Osteoblast (primary cell): ENCODE measurements around the gene DNHD1. TPM values are rescaled to one million over a fixed set of nuclear protein-coding genes. Genes with fewer than 3 reads are reported as not detected.

ENCODE experiments used
- DNase-seq: peaks from one replicate; pipeline ENCODE4 v3.0.0; 2011; ENCODE audit warnings: low spot score, mixed read lengths; ENCODE audit not compliant: insufficient read length; ENCODE audit errors: missing footprints
- H2AFZ ChIP-seq: 2 replicates; pipeline ENCODE4 v1.6.0; 2011; ENCODE audit warnings: mild to moderate bottlenecking, low read length
- H3K27ac ChIP-seq: 2 replicates; pipeline ENCODE4 v1.5.1; 2011; ENCODE audit warnings: mild to moderate bottlenecking, low read depth, low read length, moderate library complexity
- H3K27me3 ChIP-seq: 2 replicates; pipeline ENCODE4 v1.6.0; 2012; ENCODE audit warnings: mild to moderate bottlenecking, control low read depth, inconsistent platforms, low read length, moderate library complexity; ENCODE audit not compliant: insufficient read depth
- H3K36me3 ChIP-seq: 2 replicates; pipeline ENCODE4 v1.5.1; 2011; ENCODE audit warnings: mild to moderate bottlenecking, low read length, control low read depth, moderate library complexity; ENCODE audit not compliant: insufficient read depth
- H3K4me1 ChIP-seq: 2 replicates; pipeline ENCODE4 v1.5.1; 2011; ENCODE audit warnings: mild to moderate bottlenecking, low read length, control low read depth, moderate library complexity; ENCODE audit not compliant: insufficient read depth
- H3K4me2 ChIP-seq: 2 replicates; pipeline ENCODE4 v1.6.0; 2011; ENCODE audit warnings: mild to moderate bottlenecking, low read length; ENCODE audit not compliant: insufficient read depth
- H3K4me3 ChIP-seq: fragments of 200-600 bp; sonication (generic); 3 replicates; pipeline ENCODE4 v1.5.1; 2012; ENCODE audit warnings: mild to moderate bottlenecking, low read length, inconsistent platforms; ENCODE audit not compliant: insufficient read depth
- H3K79me2 ChIP-seq: 2 replicates; pipeline ENCODE4 v1.6.0; 2012; ENCODE audit warnings: mild to moderate bottlenecking, low read length, control low read depth, inconsistent platforms; ENCODE audit not compliant: insufficient read depth
- H3K9me3 ChIP-seq: 2 replicates; pipeline ENCODE4 v1.5.1; 2011; ENCODE audit warnings: low read depth, low read length, control low read depth
- H4K20me1 ChIP-seq: 2 replicates; pipeline ENCODE4 v1.6.0; 2012; ENCODE audit warnings: mild to moderate bottlenecking, low read length, control low read depth; ENCODE audit not compliant: insufficient read depth
- CTCF ChIP-seq: IDR thresholded peaks from 2 replicates; pipeline ENCODE4 v1.5.1; 2011; ENCODE audit warnings: mild to moderate bottlenecking, low read depth, low read length, moderate library complexity; ENCODE audit errors: extremely low read depth
- total RNA-seq: library from RNA; depleted of rRNA; stranded (reverse); fragments of >200 nt; gene quantifications from 2 replicates; pipeline ENCODE4 v1.2.3, GENCODE V29; 2012

DNHD1 gene
- total RNA-seq, 1 donor: 9.0 TPM

- Histone ChIP-seq H3K4me3 (no peak overlapping the region), H3K9me3 (no peaks in the 10 kb centered on the region), H3K4me2 (no peak overlapping the region), H3K27me3 (no peaks in the 10 kb centered on the region), H3K4me1 (peaks cover 14% of the 10 kb centered on the region), H2AFZ (no peak overlapping the region), H3K36me3 (peaks cover 52% of the 10 kb centered on the region), H4K20me1 (peaks cover 16% of the 10 kb centered on the region), H3K27ac (no peak overlapping the region), H3K79me2 (peaks cover 50% of the 10 kb centered on the region)
- no peak for DNase-seq
- TF ChIP-seq CTCF: no peak
These were observed 11.4 kb upstream of the DNHD1 start for GRCh38 chr11:6485661-6486060.

GRCh38 chr11:6486256-6486655 is 10.8 kb upstream of the DNHD1 start:
- no peak for DNase-seq
- Histone ChIP-seq H3K27me3 (no peaks in the 10 kb centered on the region), H4K20me1 (peaks cover 16% of the 10 kb centered on the region), H2AFZ (no peak overlapping the region), H3K4me2 (no peak overlapping the region), H3K9me3 (no peaks in the 10 kb centered on the region), H3K79me2 (peaks cover 45% of the 10 kb centered on the region), H3K27ac (no peak overlapping the region), H3K36me3 (peaks cover 52% of the 10 kb centered on the region), H3K4me3 (no peak overlapping the region), H3K4me1 (peaks cover 12% of the 10 kb centered on the region)
- no peak for TF ChIP-seq CTCF

GRCh38 chr11:6486938-6487337 is 10.1 kb upstream of the DNHD1 start:
- H3K9me3 ChIP-seq: no peaks in the 10 kb centered on the region
- H3K36me3 ChIP-seq: peaks cover 55% of the 10 kb centered on the region
- H2AFZ ChIP-seq: no peak overlapping the region
- H3K4me3 ChIP-seq: no peak overlapping the region
- no peak for DNase-seq
- H3K27me3 ChIP-seq: no peaks in the 10 kb centered on the region
- H3K27ac ChIP-seq: no peak overlapping the region
- peaks cover 12% of the 10 kb centered on the region for H4K20me1 ChIP-seq
- TF ChIP-seq CTCF: no peak
- no peak overlapping the region for H3K4me2 ChIP-seq
- peaks cover 39% of the 10 kb centered on the region for H3K79me2 ChIP-seq
- H3K4me1 ChIP-seq: peaks cover 9% of the 10 kb centered on the region

GRCh38 chr11:6488342-6488741 is 8.7 kb upstream of the DNHD1 start:
- no peaks in the 10 kb centered on the region for H3K4me1 ChIP-seq
- no peak overlapping the region for H3K27ac ChIP-seq
- peaks cover 3% of the 10 kb centered on the region for H4K20me1 ChIP-seq
- peaks cover 52% of the 10 kb centered on the region for H3K36me3 ChIP-seq
- no peak overlapping the region for H3K4me3 ChIP-seq
- DNase-seq: no peak
- TF ChIP-seq CTCF: no peak
- no peak overlapping the region for H2AFZ ChIP-seq
- H3K4me2 ChIP-seq: no peak overlapping the region
- no peaks in the 10 kb centered on the region for H3K27me3 ChIP-seq
- no peaks in the 10 kb centered on the region for H3K9me3 ChIP-seq
- peaks cover 25% of the 10 kb centered on the region for H3K79me2 ChIP-seq
